Effector memory CD4-positive, alpha-beta T cell (primary cell): ENCODE measurements around the gene TPPP.
"Not testable (repeated sequence)": the region's sequence is repeated elsewhere in the genome, so short reads cannot be mapped to it uniquely, and the experiment has no call there.

Experiments
- DNase-seq, 3 donors: peaks; one replicate each; pipeline ENCODE4 v3.0.0-alpha.2; 2020
- H3K27ac ChIP-seq: 2 replicates; pipeline ENCODE4 v1.7.0; 2013; ENCODE audit warnings: mild to moderate bottlenecking, low read length, moderate library complexity; ENCODE audit not compliant: insufficient read depth, poor library complexity, severe bottlenecking
- H3K27me3 ChIP-seq: replicated peaks from 2 replicates; pipeline ENCODE4 v1.7.0; 2013; ENCODE audit warnings: mild to moderate bottlenecking, low read length; ENCODE audit not compliant: insufficient read depth, control insufficient read depth, poor library complexity, severe bottlenecking
- H3K36me3 ChIP-seq: 2 replicates; pipeline ENCODE4 v1.7.0; 2013; ENCODE audit warnings: mild to moderate bottlenecking, low read length, moderate library complexity; ENCODE audit not compliant: control insufficient read depth, insufficient read depth
- H3K4me1 ChIP-seq: 2 replicates; pipeline ENCODE4 v1.7.0; 2013; ENCODE audit warnings: low read length, mild to moderate bottlenecking; ENCODE audit not compliant: control insufficient read depth, insufficient read depth, poor library complexity, severe bottlenecking
- H3K4me3 ChIP-seq: 2 replicates; pipeline ENCODE4 v1.7.0; 2013; ENCODE audit warnings: low read length, low read depth, mild to moderate bottlenecking; ENCODE audit not compliant: insufficient read depth, poor library complexity, severe bottlenecking
- H3K9me3 ChIP-seq: 2 replicates; pipeline ENCODE4 v1.7.0; 2013; ENCODE audit warnings: mild to moderate bottlenecking, low read length, moderate library complexity; ENCODE audit not compliant: control insufficient read depth

Gene TPPP

DNA sequence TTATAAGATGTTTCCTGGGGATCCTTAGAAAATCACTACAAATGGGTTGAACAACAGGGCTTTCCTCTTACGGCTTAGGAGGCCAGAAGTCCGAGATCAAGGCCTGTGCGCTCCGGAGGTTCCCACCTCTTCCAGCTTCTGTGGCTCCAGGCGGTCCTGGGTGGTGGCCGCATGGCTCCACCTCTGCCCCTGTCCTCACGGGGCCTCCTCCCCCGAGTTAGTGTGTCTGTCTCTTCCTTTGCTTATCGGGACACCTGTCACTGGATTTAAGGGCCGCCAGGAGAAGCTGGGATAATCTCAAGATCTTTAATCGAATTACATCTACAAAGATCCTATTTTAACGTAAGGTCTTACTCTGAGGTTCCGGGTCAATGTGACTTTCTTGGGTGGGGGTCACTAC is 2.3 kb upstream of the TPPP start:
- H3K36me3 ChIP-seq, H3K27me3 ChIP-seq, H3K9me3 ChIP-seq, H3K4me1 ChIP-seq, H3K4me3 ChIP-seq, DNase-seq, H3K27ac ChIP-seq: not testable (repeated sequence)

DNA sequence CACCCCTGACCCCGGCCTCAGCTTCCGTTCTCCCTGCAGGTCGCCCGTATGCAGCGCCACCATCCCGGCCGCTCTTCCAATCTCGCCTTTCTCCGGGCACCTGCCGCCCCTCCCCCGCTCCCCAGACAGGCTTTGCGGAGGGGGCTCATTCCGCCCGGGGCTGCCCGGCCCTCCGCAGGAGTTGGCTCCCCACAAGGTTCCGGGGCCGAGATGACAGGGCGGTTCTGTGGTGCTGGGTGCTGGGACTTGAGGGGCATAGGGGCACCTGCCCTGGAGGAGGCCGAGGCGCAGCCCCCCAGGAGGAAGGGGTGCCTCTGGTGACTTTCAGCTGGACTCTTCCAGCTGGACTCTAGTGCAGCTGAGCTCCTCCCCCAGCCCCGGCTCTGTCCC is 885 bp upstream of the TPPP start:
- H3K27ac ChIP-seq, H3K9me3 ChIP-seq, H3K36me3 ChIP-seq, H3K4me3 ChIP-seq, H3K27me3 ChIP-seq, H3K4me1 ChIP-seq, DNase-seq: not testable (repeated sequence)

- peak overlapping the region; percentile 50 for H3K4me3 ChIP-seq
- H3K9me3 ChIP-seq, H3K27me3 ChIP-seq, H3K4me1 ChIP-seq, H3K36me3 ChIP-seq, H3K27ac ChIP-seq: not testable (repeated sequence)
- DNase-seq, result peak in 1 of 3 donors; percentile 32
Observed at GRCh38 chr5:692529-693041, 567 bp downstream of the TPPP start.

- no peak for DNase-seq
- no peaks in the 10 kb centered on the region for H3K36me3 ChIP-seq
- H3K9me3 ChIP-seq, result no peaks in the 10 kb centered on the region
- H3K4me3 ChIP-seq, result peak overlapping the region; percentile 50
- H3K4me1 ChIP-seq, result peaks cover 5% of the 10 kb centered on the region
- H3K27ac ChIP-seq, result no peak overlapping the region
- H3K27me3 ChIP-seq, result no peaks in the 10 kb centered on the region
Observed at GRCh38 chr5:691817-692528, 1.2 kb downstream of the TPPP start.

DNA sequence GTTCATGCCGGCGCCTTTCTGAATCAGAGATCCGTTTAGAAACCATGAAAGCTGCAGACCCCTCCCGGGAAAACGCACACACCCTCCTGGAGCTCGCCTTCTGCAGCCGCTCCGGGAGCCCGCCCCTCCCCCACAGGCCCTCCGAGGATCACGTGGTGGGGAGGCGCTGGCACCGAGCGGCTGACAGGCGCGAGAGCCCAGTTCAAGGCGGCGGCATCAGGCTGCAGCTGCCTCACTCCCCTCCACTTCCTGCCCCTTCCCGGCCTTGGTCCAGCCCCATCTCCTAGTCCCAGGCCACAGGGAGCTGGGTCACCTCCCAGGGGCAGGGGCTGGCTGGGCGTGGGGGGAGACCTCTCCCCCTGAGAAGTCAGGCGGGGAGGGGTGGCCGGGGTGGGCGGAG is 2.1 kb downstream of the TPPP start:
- not testable (repeated sequence) for H3K27me3 ChIP-seq, H3K9me3 ChIP-seq, H3K4me3 ChIP-seq, H3K27ac ChIP-seq, H3K4me1 ChIP-seq, DNase-seq, H3K36me3 ChIP-seq

DNA sequence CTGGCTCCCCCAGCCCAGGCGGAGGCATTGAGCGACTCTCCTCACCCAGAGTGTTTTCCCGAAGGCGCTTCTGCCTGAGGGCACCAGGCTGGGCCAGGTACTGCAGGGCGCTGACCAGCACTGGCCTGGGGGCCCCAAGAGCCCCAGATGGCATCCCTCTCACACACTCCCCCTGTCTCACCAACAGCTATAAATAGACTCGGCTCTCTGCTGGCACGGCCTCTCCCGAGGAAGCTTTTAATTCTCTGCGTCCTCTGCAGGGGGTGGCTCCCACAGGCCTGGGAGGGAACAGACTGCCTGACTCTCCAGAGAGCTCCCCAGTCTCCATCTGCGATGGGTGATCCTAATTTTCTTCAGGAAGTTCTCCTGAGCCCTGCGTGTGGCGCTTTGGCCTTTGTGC is 2.9 kb downstream of the TPPP start:
- H3K27me3 ChIP-seq, DNase-seq, H3K36me3 ChIP-seq, H3K4me1 ChIP-seq, H3K9me3 ChIP-seq, H3K4me3 ChIP-seq, H3K27ac ChIP-seq: not testable (repeated sequence)

GRCh38 chr5:688348-689010 is 4.7 kb downstream of the TPPP start:
- H3K4me3 ChIP-seq, DNase-seq, H3K27me3 ChIP-seq, H3K36me3 ChIP-seq, H3K4me1 ChIP-seq, H3K27ac ChIP-seq, H3K9me3 ChIP-seq: not testable (repeated sequence)

GRCh38 chr5:686936-687335 is 6.2 kb downstream of the TPPP start:
- not testable (repeated sequence) for H3K36me3 ChIP-seq, H3K27me3 ChIP-seq, H3K9me3 ChIP-seq, H3K4me1 ChIP-seq, H3K4me3 ChIP-seq, DNase-seq, H3K27ac ChIP-seq

DNA sequence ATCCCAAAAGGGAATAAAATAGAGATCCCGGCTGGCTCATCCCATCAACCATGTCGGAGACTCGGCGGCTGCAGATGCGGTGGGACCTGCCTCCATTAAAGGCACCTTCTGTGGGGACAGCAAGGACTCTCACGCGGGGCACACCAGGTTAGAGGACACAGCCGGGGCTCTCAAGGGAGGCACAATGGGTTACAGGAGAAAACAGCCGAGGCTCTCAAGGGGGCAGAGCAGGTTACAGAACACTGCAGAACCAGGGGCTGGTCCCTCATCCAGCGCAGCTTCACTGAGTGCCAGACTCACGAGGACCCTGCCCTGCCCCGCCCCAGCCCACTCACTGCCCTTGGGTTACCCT is 7.0 kb downstream of the TPPP start:
- H3K4me3 ChIP-seq, DNase-seq, H3K27ac ChIP-seq, H3K27me3 ChIP-seq, H3K4me1 ChIP-seq, H3K36me3 ChIP-seq, H3K9me3 ChIP-seq: not testable (repeated sequence)

- Histone ChIP-seq H3K4me1 (no peaks in the 10 kb centered on the region), H3K4me3 (no peak overlapping the region), H3K9me3 (no peaks in the 10 kb centered on the region), H3K36me3 (no peaks in the 10 kb centered on the region), H3K27me3 (no peaks in the 10 kb centered on the region), H3K27ac (no peak overlapping the region)
- DNase-seq, result no peak
Observed at GRCh38 chr5:685262-686171, 7.6 kb downstream of the TPPP start.
